Thyroid gland (tissue), 4 donors: ENCODE results near the gene SHROOM2. TPM values are rescaled to one million over a fixed set of nuclear protein-coding genes. Genes with fewer than 3 reads are reported as not detected.

Experiments used
- DNase-seq, 2 donors: peaks; one replicate each; pipeline ENCODE4 v3.0.0-alpha.2; 2019
- H3K27ac ChIP-seq, 3 donors: fragments of 200-600 bp; sonication (generic); 1 replicate in 2 of 3; 2 replicates in 1 of 3; pipeline ENCODE4 v1.5.1; 2016 to 2019; ENCODE audit warnings: mild to moderate bottlenecking in 1 of 3, moderate library complexity in 1 of 3
- H3K27me3 ChIP-seq: fragments of 200-600 bp; sonication (generic); one replicate; pipeline ENCODE4 v1.5.1; 2019
- H3K36me3 ChIP-seq, 2 donors: fragments of 200-600 bp; sonication (generic); one replicate each; pipeline ENCODE4 v1.5.1; 2016 to 2019
- H3K4me1 ChIP-seq, 2 donors: fragments of 200-600 bp; sonication (generic); one replicate each; pipeline ENCODE4 v1.5.1; 2017 to 2019
- H3K4me3 ChIP-seq, 3 donors: fragments of 200-600 bp; sonication (generic); replicated peaks in 1 of 3; 1 replicate in 2 of 3; 2 replicates in 1 of 3; pipeline ENCODE4 v1.5.1; 2016; ENCODE audit warnings: mild to moderate bottlenecking in 1 of 3
- H3K9me3 ChIP-seq: fragments of 200-600 bp; sonication (generic); one replicate; pipeline ENCODE4 v1.5.1; 2017
- CTCF ChIP-seq, 6 experiments: fragments of 200-600 bp in 3 of 6; fragments of 450-650 bp in 3 of 6; sonication (generic) in 3 of 6; IDR thresholded peaks; one replicate each; pipeline ENCODE4 v1.5.1; 2016 to 2019; ENCODE audit warnings: antibody characterized with exemption in 6 of 6, mild to moderate bottlenecking in 2 of 6, inconsistent platforms in 1 of 6, moderate library complexity in 1 of 6
- POLR2A ChIP-seq, 2 donors: fragments of 450-650 bp; IDR thresholded peaks; one replicate each; pipeline ENCODE4 v1.6.1; 2017; ENCODE audit warnings: antibody characterized with exemption in 2 of 2, mild to moderate bottlenecking in 2 of 2, moderate library complexity in 1 of 2
- WGBS, 2 donors: methylation state at CpG; one replicate each; pipeline ENCODE4 v1.1.5; 2017; 5-methylcytosine and 5-hydroxymethylcytosine counted together
- intact Hi-C: fragments of 100-400 bp; cut with DNase I; formaldehyde crosslinking; loops from one replicate; pipeline ENCODE4 v1.15.1; 2023
- total RNA-seq, 4 donors: library from RNA; depleted of rRNA; stranded (reverse); fragments of >200 nt; gene quantifications; one replicate each; pipeline ENCODE4 v1.2.3, GENCODE V29; 2016

SHROOM2 gene
- total RNA-seq, 4 donors from 2014 or later: 2.8 to 16.5 (median 6.1) TPM

GRCh38 chrX:9940421-9940820 is 154.2 kb downstream of the SHROOM2 start:
- 93 to 94% methylated on average over 14 of the region's 14 CpGs for WGBS, 2 donors
- no peak overlapping the region for H3K27ac ChIP-seq
- H3K36me3 ChIP-seq: no peaks in the 10 kb centered on the region
- no peaks in the 10 kb centered on the region for H3K4me1 ChIP-seq
- no peak for TF ChIP-seq POLR2A (IDR thresholded peaks at IDR 0.05)
- no peaks in the 10 kb centered on the region for H3K9me3 ChIP-seq
- no peak overlapping the region for H3K4me3 ChIP-seq
- no peak for DNase-seq
- no peaks in the 10 kb centered on the region for H3K27me3 ChIP-seq
- intact Hi-C loops: no loop called here

DNA sequence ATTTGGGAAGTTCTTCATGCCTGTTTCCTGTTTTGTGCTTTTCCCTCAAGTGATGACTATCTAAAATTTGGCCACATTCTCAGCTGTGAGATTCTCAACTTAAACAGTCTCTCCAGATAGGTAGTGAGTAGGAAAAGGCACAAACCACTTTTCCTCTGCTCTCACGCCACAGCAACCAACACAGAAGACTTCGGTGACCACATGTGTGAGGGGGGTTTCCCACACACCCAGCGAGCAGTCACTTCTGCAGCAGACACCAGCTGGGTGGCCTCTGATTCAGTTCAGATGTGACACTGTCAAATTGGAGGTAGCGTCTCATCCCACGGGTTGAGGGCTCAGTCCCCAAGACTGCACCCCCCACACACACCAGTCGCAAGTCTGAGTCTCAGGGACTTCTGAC is 155.9 kb downstream of the SHROOM2 start:
- 87 to 96% methylated on average over 6 of the region's 6 CpGs for WGBS, 2 donors
- Histone ChIP-seq H3K27me3 (no peaks in the 10 kb centered on the region), H3K4me3 (no peak overlapping the region), H3K9me3 (no peaks in the 10 kb centered on the region), H3K36me3 (no peaks in the 10 kb centered on the region), H3K27ac (no peak overlapping the region), H3K4me1 (no peaks in the 10 kb centered on the region)
- TF ChIP-seq CTCF (IDR thresholded peaks at IDR 0.05) (no peak), POLR2A (IDR thresholded peaks at IDR 0.05) (no peak)
- intact Hi-C loops: no loop called here
- no peak for DNase-seq

- intact Hi-C loops: no loop called here
- TF ChIP-seq POLR2A (IDR thresholded peaks at IDR 0.05) (no peak), CTCF (IDR thresholded peaks at IDR 0.05) (no peak)
- H3K4me3 ChIP-seq: no peak overlapping the region
Measured at GRCh38 chrX:9943420-9943819, 157.2 kb downstream of the SHROOM2 start.

DNA sequence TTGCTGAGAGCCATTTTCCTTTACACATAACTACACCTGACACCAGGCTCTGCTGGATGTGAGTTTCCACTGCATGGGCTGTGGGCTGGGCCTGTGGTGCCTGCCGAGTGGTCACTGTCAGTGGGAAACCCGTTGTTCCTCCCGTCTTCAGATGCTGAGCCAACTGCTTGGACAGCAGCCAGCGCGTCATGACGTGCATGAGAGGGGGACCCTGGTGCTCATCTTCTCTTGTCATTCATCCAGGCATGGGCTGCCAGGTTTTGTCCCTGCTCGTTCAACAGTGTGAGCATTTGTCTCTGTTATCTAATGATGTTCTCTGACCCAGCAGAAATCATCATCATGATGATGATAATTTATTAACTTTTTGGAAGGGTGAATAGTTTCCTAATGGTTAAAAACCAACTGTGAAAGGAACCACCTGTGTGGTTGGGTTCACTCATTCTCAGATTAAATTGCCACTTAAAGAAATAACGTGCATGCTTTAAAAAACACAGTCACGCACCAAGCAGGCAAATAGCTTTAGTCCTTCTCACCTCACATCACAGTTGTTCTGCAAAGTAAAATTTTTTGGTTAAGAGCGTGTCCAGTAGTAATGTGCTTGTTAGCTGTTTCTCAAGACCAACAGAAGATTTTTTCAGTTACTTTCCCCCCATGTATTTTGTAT is 161.0 kb downstream of the SHROOM2 start:
- Histone ChIP-seq H3K4me1 (no peaks in the 10 kb centered on the region), H3K27me3 (no peaks in the 10 kb centered on the region), H3K4me3 (no peak overlapping the region), H3K36me3 (no peaks in the 10 kb centered on the region), H3K27ac (no peak overlapping the region), H3K9me3 (no peaks in the 10 kb centered on the region)
- no peak for TF ChIP-seq CTCF (IDR thresholded peaks at IDR 0.05)
- TF ChIP-seq POLR2A (IDR thresholded peaks at IDR 0.05): no peak
- DNase-seq: no peak
- WGBS, 2 donors: 76 to 78% methylated on average over 7 to 10 of the region's 10 CpGs
- intact Hi-C loops: no loop called here

More at GRCh38 chrX:9943420-9943819, 157.2 kb downstream of the SHROOM2 start:
- no peaks in the 10 kb centered on the region for H3K36me3 ChIP-seq
- H3K9me3 ChIP-seq: no peaks in the 10 kb centered on the region
- DNase-seq: no peak
- H3K27ac ChIP-seq: no peak overlapping the region
- H3K4me1 ChIP-seq: no peaks in the 10 kb centered on the region
- H3K27me3 ChIP-seq: no peaks in the 10 kb centered on the region
- WGBS, 2 donors: 93 to 97% methylated on average over 5 of the region's 5 CpGs

GRCh38 chrX:9948406-9948805 is 162.2 kb downstream of the SHROOM2 start:
- no peaks in the 10 kb centered on the region for H3K9me3 ChIP-seq
- DNase-seq: no peak
- H3K36me3 ChIP-seq: no peaks in the 10 kb centered on the region
- no peaks in the 10 kb centered on the region for H3K27me3 ChIP-seq
- H3K27ac ChIP-seq: no peak overlapping the region
- TF ChIP-seq POLR2A (IDR thresholded peaks at IDR 0.05) (no peak), CTCF (IDR thresholded peaks at IDR 0.05) (no peak)
- 90 to 96% methylated on average over 8 to 9 of the region's 9 CpGs for WGBS, 2 donors
- no peak overlapping the region for H3K4me3 ChIP-seq
- H3K4me1 ChIP-seq: no peaks in the 10 kb centered on the region
- intact Hi-C loops: no loop called here
